Measurements from ENCODE around the gene CLIP1.

CLIP1 gene

DNA sequence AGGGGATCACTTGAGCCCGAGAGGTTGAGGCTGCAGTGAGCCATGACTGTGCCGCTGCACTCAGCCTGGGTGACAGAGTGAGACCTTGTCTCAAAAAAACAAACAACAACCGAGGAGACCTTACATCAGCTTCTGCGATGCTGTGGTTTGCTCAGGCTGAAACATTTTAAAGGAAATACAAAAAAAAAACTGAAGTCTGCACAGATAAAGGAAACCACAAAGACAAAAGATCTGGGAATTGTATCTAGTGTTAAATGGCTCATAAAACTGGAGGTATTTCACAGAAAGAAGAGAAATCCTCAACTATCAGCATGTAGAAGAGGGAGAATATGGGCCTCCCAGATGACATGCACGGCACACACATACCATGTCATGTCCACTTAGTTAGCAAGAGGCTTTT is 95.9 kb downstream of the CLIP1 start:
- no peak for TF ChIP-seq JUND (IDR thresholded peaks at IDR 0.05; ENCODE audit: low read depth)
- in situ Hi-C loops (cut with HindIII; ENCODE audit: low pct_unique_long_range_greater_than_20kb, low sequenced_read_pairs): no loop called here
- no peak for DNase-seq (ENCODE audit: low read depth in 1 of 2, low spot score in 1 of 2)

DNA sequence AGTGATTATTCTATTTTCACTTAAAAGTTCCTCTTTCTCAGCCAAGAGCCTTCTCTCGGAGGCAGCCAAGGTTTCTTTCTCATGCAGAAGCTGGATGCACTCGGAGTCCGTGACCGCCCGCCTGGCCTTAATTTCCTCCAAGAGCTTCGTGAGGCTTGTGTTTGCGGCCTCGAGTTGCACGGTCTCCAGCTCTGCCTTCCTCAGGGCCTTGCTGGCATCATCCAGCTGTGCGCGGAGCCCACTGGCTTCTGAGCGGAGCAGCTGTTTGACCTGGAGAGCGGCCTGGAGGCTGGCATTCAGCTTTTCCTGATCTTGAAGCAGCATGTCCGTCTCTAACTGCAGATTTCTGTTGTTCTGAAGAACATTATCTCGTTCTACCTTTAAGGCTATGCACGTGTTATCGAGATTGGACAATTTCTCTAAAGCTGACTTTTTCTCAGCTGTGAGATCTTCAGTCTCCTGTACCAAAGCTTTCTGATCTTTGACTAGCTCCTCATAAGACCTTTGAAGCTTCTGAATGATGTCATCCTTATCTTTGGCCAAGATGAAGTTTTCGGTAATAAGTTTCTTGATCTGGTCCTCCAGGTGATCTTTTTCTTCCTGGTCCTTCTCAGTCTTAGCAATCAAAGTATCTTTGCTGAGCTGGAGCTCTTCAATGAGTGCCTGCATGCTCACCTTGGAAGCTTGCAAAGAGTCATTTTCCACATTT is 99.0 kb downstream of the CLIP1 start:
- DNase-seq (ENCODE audit: low read depth in 1 of 2, low spot score in 1 of 2): no peak
- in situ Hi-C loops (cut with HindIII; ENCODE audit: low pct_unique_long_range_greater_than_20kb, low sequenced_read_pairs): no loop called here
- TF ChIP-seq JUND (IDR thresholded peaks at IDR 0.05; ENCODE audit: low read depth): no peak

DNA sequence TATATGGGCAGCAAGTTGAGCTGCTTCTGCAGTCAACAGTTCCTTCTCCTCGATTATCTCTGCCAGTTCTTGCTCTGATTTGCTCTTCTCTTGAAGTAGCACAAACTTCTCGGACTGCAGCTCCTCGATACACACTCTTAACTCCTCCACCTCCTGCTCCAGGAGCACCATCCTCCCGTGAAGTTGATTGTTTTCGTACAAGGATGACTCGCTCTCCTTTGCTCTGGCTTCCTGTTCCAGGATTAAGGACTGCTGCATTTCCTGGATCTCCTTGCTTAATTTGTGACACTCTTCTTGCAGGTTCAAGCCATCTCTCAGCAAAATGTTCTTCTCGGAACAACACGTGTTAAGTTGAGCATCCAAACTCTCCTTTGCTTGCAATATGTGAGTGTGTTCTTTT is 100.0 kb downstream of the CLIP1 start:
- in situ Hi-C loops (cut with HindIII; ENCODE audit: low pct_unique_long_range_greater_than_20kb, low sequenced_read_pairs): no loop called here
- no peak for TF ChIP-seq JUND (IDR thresholded peaks at IDR 0.05; ENCODE audit: low read depth)
- DNase-seq (ENCODE audit: low read depth in 1 of 2, low spot score in 1 of 2): no peak

DNA sequence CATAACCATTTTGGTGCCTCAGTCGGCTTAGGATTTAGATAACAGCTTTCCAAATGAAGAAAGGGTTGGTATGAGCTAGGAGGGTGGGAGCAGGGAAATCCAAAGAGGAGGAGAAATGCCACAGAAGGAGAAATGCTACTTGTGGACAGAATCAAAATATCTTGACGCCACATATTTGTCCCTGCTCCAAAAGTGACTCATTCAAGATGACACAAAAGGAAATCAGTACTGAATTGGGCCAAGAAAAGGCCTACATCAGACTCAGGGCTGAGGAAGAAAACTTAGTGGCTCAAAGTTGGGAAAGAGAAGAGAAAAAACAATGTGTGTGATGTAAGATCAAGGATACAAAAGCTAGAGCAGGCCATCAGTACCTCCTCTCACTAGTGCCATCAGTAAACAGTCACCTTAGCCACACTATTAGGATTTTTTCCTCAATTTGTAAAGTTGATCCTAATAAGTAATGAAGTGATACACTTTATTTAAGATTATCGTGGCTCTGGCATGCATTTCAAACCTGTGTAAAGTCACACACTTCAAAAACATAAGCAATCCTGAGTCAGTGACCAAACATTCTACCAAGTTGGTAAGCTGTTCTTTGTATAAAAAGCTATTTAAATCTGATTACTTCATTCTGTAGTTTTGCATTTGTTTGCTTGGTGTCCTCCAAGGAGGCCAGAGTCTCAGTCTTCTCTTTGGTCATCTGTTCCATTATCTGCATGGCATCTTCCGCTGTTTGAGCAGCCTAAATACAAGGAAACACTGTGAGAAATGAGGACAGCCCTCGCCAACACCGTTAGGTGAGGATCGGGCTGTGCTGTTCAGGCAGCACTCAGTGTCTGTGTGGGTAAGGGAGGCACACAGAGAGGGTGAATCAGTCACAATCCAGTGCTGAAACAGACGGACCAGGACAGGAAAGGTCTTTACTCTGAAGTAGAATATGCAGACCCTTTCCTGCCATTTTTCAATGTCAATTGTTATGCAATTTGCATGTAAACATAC is 103.6 kb downstream of the CLIP1 start:
- no peak for TF ChIP-seq JUND (IDR thresholded peaks at IDR 0.05; ENCODE audit: low read depth)
- in situ Hi-C loops (cut with HindIII; ENCODE audit: low pct_unique_long_range_greater_than_20kb, low sequenced_read_pairs): no loop called here
- no peak for DNase-seq (ENCODE audit: low read depth in 1 of 2, low spot score in 1 of 2)

DNA sequence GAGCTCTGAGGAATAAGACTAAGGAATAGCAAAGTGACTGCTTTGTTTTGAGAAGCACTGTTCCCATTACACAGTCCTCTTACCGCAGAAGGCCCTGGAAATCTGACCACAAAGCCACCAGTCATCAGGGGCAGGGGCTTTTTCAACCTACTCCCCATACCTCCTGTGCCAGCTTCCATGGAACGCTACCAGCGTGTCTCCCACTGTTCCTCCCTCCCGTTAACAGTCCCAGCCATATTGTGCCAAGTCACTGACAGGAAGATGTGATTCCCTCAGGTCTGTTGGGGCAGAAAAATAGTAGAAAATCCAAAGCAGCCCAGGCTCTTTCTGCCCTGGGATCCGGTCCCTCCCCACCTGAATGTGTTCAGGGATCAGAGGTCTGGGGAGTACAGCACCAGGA is 109.5 kb downstream of the CLIP1 start:
- in situ Hi-C loops (cut with HindIII; ENCODE audit: low pct_unique_long_range_greater_than_20kb, low sequenced_read_pairs): no loop called here
- no peak for TF ChIP-seq JUND (IDR thresholded peaks at IDR 0.05; ENCODE audit: low read depth)

DNA sequence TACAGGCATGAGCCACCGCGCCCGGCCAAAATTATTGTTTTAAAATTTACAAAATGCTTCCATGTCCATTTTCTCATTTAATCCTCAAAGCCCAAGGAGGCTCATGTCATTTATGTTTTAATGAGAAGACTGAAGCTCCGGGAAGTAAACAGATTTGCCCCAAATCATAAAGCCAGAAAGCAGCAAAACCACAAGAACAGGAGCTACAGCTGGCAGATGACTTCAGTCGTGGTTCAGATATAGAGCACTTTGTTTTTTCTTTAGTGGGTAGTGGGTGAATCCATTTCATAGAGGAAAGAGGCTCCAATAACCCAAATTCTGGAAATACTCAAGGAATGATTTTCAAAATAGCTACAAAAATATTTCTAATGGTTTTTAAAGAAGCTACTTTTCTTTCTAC is 110.8 kb downstream of the CLIP1 start:
- in situ Hi-C loops (cut with HindIII; ENCODE audit: low pct_unique_long_range_greater_than_20kb, low sequenced_read_pairs): no loop called here
- no peak for TF ChIP-seq JUND (IDR thresholded peaks at IDR 0.05; ENCODE audit: low read depth)
- DNase-seq (ENCODE audit: low read depth in 1 of 2, low spot score in 1 of 2): no peak

More for the DNA sequence above, 109.5 kb downstream of the CLIP1 start:
- no peak for DNase-seq (ENCODE audit: low read depth in 1 of 2, low spot score in 1 of 2)

DNA sequence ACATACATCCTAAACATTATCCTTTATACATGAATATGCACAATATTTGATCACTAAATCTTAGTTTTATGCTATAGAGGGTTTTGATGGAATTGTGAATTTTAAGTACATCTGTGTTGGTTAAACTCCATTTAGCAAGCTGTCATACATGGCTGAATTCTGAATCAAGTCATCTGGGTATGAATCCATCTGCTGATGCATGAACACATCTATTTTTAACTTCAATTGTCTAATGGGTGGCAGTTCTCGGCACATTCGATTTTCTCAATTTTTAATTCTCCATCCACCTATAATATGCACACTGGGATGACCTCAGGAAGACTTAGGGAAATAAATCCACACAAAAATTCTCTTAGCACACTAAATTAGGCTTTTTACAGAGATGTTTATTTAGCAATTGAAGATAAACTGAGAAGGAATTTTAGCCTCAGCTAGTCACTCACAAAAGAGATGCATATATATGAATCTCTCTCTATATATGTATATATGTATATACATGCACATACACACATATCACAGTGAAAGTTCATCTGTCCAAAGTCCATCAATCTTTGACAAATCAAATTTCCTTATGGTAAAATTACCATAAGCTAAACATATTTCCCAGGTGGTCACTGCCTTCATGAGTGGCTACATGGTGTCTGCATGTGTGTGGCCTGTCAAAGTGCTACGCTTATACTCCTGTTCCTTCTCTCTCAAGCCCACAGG is 111.7 kb downstream of the CLIP1 start:
- no peak for TF ChIP-seq JUND (IDR thresholded peaks at IDR 0.05; ENCODE audit: low read depth)
- DNase-seq (ENCODE audit: low read depth in 1 of 2, low spot score in 1 of 2): no peak
- in situ Hi-C loops (cut with HindIII; ENCODE audit: low pct_unique_long_range_greater_than_20kb, low sequenced_read_pairs): no loop called here

DNA sequence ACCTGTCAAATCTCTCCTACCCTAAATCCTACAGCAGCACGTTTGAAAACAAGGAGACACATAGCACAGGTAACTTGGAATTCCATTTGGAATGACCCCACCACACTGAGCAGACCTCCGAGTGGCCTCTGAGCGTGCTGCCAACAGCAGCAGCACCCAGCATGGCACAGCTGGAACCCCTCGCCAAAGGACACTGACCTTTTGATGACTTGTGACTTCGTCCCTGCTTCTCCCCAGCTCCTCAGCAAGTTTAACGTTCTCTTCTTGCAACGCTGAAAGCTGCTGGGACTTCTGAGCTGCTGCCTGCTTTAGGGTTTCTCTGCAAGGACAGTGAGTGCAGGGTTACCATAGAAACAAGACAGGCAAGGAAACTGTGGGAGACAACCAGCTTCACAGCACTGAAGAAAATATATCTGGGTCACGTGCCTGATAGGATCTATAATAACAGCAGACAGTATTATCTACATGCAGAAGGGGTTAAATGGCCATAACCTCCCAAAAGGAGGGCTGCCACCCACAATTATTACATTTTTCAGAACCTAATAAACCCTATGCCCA is 112.8 kb downstream of the CLIP1 start:
- TF ChIP-seq JUND (IDR thresholded peaks at IDR 0.05; ENCODE audit: low read depth): no peak
- DNase-seq (ENCODE audit: low read depth in 1 of 2, low spot score in 1 of 2): no peak
- in situ Hi-C loops (cut with HindIII; ENCODE audit: low pct_unique_long_range_greater_than_20kb, low sequenced_read_pairs): no loop called here

DNA sequence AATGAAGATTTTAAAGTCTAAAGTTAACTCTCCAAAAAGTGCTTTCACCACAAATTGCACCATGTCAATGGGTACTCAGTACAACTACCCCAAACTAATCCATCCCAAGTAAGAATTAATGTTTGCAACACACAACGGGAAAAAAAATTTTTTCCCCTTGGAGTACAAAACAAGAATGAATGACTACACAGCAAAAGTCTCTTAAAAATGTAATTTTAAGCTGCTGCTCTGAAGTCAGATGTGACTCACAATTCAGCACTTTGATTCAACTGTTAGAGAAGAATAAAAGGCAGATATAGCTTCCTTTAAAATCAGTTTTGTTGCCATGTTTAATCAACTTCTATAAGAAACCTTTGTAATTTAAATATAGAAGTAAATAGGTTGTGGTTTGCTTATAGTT is 113.7 kb downstream of the CLIP1 start:
- DNase-seq (ENCODE audit: low read depth in 1 of 2, low spot score in 1 of 2): no peak
- no peak for TF ChIP-seq JUND (IDR thresholded peaks at IDR 0.05; ENCODE audit: low read depth)
- in situ Hi-C loops (cut with HindIII; ENCODE audit: low pct_unique_long_range_greater_than_20kb, low sequenced_read_pairs): no loop called here

DNA sequence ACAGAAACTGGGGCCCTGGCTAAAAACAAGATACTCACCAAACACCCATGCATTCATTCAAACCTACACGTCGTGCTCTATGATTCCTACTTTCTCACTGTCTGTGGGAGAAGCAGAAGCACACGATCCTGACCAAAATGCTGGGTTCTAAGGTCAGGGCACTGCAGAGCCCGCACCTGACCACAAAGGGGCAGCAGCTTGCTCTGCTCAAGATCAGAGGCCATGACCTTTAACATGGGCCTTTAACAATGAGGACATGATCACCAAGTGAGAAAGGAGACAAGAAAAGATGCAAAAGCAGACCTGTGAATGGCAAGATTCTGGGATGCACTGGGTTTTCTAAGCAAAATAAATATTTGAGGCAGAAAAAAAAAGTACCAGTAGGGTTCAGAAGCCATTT is 116.1 kb downstream of the CLIP1 start:
- in situ Hi-C loops (cut with HindIII; ENCODE audit: low pct_unique_long_range_greater_than_20kb, low sequenced_read_pairs): no loop called here
- DNase-seq (ENCODE audit: low read depth in 1 of 2, low spot score in 1 of 2): no peak
- no peak for TF ChIP-seq JUND (IDR thresholded peaks at IDR 0.05; ENCODE audit: low read depth)

DNA sequence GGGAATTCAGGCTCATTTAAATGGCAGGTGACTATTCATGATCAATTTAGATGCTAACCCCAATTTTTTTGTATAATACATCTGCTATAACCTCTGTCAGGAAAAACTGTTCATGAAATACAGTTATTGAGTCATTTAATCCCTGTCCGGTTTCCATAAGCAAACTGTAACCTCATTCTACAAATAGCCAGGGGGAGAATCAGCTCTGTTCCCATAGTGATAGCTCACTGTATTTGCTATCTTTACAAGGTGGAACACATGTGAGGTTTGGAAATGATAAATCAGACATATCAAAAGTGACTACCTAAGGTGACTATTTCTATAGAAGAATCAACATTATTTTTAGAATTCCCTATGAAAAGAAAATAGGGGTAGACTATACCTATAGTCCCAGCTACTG is 117.5 kb downstream of the CLIP1 start:
- in situ Hi-C loops (cut with HindIII; ENCODE audit: low pct_unique_long_range_greater_than_20kb, low sequenced_read_pairs): no loop called here
- no peak for TF ChIP-seq JUND (IDR thresholded peaks at IDR 0.05; ENCODE audit: low read depth)
- DNase-seq (ENCODE audit: low read depth in 1 of 2, low spot score in 1 of 2): peak in 1 of 2 experiments; percentile 45

DNA sequence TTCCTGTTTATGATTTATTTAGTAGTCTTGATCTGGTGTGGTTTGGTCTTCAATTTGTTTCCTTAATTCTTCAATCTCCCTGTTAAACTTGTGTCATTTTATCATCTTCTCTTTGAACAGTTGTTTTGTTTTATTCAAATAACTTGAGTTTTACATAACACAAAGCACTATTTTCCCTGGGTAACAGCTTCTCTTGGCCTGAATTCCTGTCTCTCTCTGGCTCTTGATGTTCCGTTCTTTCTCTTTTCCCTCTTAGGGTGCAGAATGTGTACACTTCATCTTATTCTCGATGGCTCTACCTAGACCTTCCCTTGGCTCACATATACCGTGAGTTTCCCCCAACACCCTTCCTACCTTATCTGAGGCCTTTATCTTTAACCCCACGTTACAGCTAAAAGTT is 119.4 kb downstream of the CLIP1 start:
- DNase-seq (ENCODE audit: low read depth in 1 of 2, low spot score in 1 of 2): no peak
- TF ChIP-seq JUND (IDR thresholded peaks at IDR 0.05; ENCODE audit: low read depth): no peak
- in situ Hi-C loops (cut with HindIII; ENCODE audit: low pct_unique_long_range_greater_than_20kb, low sequenced_read_pairs): no loop called here

All from T47D (cell line).